ENCODE data around the gene LECT2.

Gene LECT2

GRCh38 chr5:135990528-135991255, 35.9 kb upstream of the LECT2 start:
- no peak for DNase-seq (ENCODE audit: extremely low read depth, low read depth)

GRCh38 chr5:135989686-135990085, 34.9 kb upstream of the LECT2 start:
- TF ChIP-seq CTCF (IDR thresholded peaks at IDR 0.05; ENCODE audit: low read depth, low read length) = no peak
- no peak for DNase-seq (ENCODE audit: extremely low read depth, low read depth)

More at GRCh38 chr5:135990528-135991255, 35.9 kb upstream of the LECT2 start:
- no peak for TF ChIP-seq CTCF (IDR thresholded peaks at IDR 0.05; ENCODE audit: low read depth, low read length)

- TF ChIP-seq CTCF (IDR thresholded peaks at IDR 0.05; ENCODE audit: low read depth, low read length) = no peak
- DNase-seq (ENCODE audit: extremely low read depth, low read depth) = no peak
Observed at GRCh38 chr5:135988546-135988945, 33.8 kb upstream of the LECT2 start.

- DNase-seq (ENCODE audit: extremely low read depth, low read depth) = no peak
- no peak for TF ChIP-seq CTCF (IDR thresholded peaks at IDR 0.05; ENCODE audit: low read depth, low read length)
Observed at GRCh38 chr5:135986891-135987401, 32.2 kb upstream of the LECT2 start.

- no peak for DNase-seq (ENCODE audit: extremely low read depth, low read depth)
Observed at GRCh38 chr5:135986401-135986800, 31.6 kb upstream of the LECT2 start.

GRCh38 chr5:135985951-135986350, 31.2 kb upstream of the LECT2 start:
- TF ChIP-seq CTCF (IDR thresholded peaks at IDR 0.05; ENCODE audit: low read depth, low read length) = no peak
- no peak for DNase-seq (ENCODE audit: extremely low read depth, low read depth)

More at GRCh38 chr5:135986401-135986800, 31.6 kb upstream of the LECT2 start:
- TF ChIP-seq CTCF (IDR thresholded peaks at IDR 0.05; ENCODE audit: low read depth, low read length) = no peak

GRCh38 chr5:135980620-135981019, 25.8 kb upstream of the LECT2 start:
- no peak for DNase-seq (ENCODE audit: extremely low read depth, low read depth)
- TF ChIP-seq CTCF (IDR thresholded peaks at IDR 0.05; ENCODE audit: low read depth, low read length) = no peak
